ENCODE data around the gene TRIM6.

The TRIM6 gene

GRCh38 chr11:5622802-5623201, 26.4 kb downstream of the TRIM6 start:
- H3K27ac ChIP-seq = no peak overlapping the region
- TF ChIP-seq, protein P1, sequence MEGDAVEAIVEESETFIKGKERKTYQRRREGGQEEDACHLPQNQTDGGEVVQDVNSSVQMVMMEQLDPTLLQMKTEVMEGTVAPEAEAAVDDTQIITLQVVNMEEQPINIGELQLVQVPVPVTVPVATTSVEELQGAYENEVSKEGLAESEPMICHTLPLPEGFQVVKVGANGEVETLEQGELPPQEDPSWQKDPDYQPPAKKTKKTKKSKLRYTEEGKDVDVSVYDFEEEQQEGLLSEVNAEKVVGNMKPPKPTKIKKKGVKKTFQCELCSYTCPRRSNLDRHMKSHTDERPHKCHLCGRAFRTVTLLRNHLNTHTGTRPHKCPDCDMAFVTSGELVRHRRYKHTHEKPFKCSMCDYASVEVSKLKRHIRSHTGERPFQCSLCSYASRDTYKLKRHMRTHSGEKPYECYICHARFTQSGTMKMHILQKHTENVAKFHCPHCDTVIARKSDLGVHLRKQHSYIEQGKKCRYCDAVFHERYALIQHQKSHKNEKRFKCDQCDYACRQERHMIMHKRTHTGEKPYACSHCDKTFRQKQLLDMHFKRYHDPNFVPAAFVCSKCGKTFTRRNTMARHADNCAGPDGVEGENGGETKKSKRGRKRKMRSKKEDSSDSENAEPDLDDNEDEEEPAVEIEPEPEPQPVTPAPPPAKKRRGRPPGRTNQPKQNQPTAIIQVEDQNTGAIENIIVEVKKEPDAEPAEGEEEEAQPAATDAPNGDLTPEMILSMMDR (conservative IDR thresholded peaks at IDR 0.05) = no peak
- TF ChIP-seq ZFX (IDR thresholded peaks at IDR 0.05) = no peak

DNA sequence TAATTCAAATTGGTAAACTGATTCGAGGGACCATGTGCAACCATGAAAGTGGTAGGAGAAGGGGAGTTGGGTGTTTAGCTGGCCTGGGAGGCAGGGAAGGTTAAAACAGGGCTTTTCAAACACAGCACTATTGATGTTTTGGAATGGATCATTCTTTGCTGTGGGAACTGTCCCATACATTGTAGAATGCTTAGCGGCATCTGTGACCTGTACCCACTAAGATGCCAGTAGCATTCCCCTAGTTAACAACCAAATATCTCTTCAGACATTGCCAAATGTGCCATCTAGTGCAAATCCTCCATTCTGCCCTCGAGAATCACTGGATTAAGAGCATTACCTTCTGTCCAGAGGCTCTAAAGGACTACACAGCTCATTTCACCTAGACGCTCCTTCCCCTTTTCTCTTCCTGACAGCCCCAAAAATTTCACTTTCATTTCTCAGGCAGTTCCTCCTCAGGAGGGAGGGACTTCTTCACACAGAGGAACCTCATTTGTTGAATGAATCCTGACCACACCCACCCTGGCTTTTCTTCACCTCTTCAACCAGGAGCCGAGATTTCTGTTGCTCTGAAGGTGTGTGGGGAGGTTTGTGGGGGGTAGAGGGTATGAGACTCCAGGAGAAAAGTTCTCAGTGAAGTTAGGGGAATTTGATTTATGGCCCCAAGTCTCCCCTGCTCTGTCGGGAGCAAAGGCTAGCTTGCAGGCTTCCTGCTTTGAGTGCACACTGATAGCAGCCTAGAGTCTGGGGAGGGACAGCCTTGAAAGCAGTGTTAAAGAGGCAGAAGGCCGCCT, 28.2 kb downstream of the TRIM6 start, which contains the start of gene TRIM34:
Gene TRIM34 (plus strand): TSS at position 513 of the 791 bp plus-strand sequence. CDS start 7,331 bp downstream, outside the sequence.
- H3K27ac ChIP-seq = no peak within 1 kb of the TSS

DNA sequence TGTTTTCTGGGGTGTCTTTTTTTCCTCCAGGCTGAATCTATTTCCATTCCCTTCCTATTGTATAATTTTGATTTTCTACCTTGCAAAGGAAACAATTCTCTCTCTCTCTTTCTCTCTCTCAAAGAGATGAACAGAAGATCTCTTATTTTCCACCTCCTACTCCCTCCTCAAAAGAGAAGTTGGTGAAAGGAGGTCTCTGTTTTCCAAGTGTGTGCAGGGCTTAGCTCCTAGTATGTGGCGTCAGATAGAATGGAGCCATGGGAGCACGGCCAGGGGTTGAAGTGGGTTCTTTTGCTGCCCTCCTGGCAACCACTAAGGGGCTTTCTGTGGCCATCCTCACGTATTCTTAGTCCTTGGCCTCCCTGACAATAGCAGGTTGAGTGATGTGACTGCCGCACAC, 28.8 kb downstream of the TRIM6 start:
- TF ChIP-seq, protein P1 (conservative IDR thresholded peaks at IDR 0.05) = no peak
- TF ChIP-seq ZFX (IDR thresholded peaks at IDR 0.05) = no peak
- no peak overlapping the region for H3K27ac ChIP-seq

More for the DNA sequence above, 28.2 kb downstream of the TRIM6 start, which contains the start of gene TRIM34:
- TF ChIP-seq, protein P1 (conservative IDR thresholded peaks at IDR 0.05) = no peak
- no peak for TF ChIP-seq ZFX (IDR thresholded peaks at IDR 0.05)

DNA sequence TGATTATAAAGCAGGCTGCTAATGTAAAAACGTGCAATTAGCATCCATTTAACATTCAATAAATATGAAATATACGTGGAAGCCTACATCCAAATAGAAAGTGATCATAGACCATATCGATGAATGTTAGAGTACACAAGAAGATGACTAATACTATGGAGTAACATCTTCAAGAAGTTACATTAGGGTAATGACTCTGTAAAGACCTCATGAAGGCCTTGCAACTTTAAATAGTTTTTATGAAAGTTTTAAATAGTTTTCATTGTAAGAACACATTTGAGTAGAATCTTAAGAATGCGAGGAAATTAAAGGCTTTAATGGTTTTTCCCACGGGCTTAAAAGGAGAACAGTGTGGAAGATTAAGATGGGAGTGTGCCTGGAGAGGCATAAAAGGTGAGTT, 29.8 kb downstream of the TRIM6 start:
- H3K27ac ChIP-seq = no peak overlapping the region
- TF ChIP-seq ZFX (IDR thresholded peaks at IDR 0.05) = no peak
- TF ChIP-seq, protein P1 (conservative IDR thresholded peaks at IDR 0.05) = no peak

DNA sequence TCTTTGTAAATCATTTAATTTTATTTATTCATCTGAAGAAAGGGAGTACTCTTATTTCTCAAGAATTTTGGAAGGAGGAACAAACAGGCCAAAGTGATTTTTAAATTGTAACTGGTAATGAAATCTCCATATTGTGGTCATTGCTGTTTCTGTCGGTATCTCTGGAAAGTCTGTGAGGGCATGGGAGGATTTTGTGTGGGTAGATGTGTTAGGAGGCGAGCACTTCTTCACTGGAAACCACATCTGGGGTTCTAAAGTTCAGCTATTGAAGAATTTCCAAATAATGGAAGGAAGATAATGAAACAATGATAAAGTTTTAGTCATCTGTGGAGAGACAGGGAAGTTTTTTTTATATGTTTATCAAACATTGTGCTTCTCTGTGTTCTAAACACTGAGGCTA, 35.0 kb downstream of the TRIM6 start:
- no peak overlapping the region for H3K27ac ChIP-seq
- no peak for TF ChIP-seq ZFX (IDR thresholded peaks at IDR 0.05)
- TF ChIP-seq, protein P1 (conservative IDR thresholded peaks at IDR 0.05) = no peak

DNA sequence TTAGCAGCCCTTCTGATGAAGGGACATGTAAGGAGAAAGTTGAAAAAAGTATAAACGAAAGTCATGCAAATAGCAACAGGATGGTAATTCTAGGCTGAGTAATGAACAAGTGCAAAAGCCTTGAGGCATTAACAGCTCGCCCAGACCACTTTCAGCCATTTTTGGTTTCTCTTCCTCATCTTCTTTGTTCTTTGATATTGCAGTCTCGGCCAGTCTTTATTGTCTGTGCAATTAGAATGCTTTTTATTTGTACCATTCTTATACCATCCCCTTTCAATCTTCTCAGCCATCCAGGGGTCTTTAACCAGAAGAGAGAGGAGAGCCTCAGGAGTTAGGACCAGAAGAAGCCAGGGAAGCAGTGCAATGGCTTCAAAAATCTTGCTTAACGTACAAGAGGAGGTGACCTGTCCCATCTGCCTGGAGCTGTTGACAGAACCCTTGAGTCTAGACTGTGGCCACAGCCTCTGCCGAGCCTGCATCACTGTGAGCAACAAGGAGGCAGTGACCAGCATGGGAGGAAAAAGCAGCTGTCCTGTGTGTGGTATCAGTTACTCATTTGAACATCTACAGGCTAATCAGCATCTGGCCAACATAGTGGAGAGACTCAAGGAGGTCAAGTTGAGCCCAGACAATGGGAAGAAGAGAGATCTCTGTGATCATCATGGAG, 35.7 kb downstream of the TRIM6 start:
- no peak for TF ChIP-seq ZFX (IDR thresholded peaks at IDR 0.05)
- TF ChIP-seq, protein P1 (conservative IDR thresholded peaks at IDR 0.05) = no peak
- H3K27ac ChIP-seq = no peak overlapping the region

- no peak overlapping the region for H3K27ac ChIP-seq
Measured at GRCh38 chr11:5639953-5640352, 43.5 kb downstream of the TRIM6 start.

More at GRCh38 chr11:5639953-5640352, 43.5 kb downstream of the TRIM6 start:
- TF ChIP-seq ZFX (IDR thresholded peaks at IDR 0.05) = no peak
- TF ChIP-seq, protein P1 (conservative IDR thresholded peaks at IDR 0.05) = no peak

Data from C4-2B (cell line).